NCI-H128 (cell line): ENCODE results near the gene ZFP92.

ENCODE experiments used
- DNase-seq: peaks from one replicate; lab custom pipeline; 2025; ENCODE audit not compliant: unreplicated experiment; lab: John Stamatoyannopoulos, UW

ZFP92 gene

DNA sequence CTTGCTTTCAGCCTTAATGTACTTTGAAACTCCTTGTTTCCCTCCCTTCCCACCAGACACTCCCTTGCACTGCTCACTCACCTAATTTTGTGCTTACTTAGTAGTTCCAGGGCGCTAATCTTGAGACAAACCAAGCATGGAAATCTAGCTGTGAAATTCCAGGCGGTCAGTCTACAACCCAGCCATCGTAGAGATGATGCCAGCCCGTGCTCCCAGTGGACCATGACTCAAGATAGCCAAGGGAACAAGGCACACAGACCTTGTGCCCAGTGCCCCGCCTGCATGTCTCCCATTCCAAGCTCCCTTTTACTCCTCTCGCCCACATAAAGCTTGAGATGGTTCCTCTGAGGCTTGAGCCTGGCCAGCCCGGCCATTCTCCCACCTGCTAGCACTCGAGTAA, 23.5 kb downstream of the ZFP92 start:
- no peak for DNase-seq

DNA sequence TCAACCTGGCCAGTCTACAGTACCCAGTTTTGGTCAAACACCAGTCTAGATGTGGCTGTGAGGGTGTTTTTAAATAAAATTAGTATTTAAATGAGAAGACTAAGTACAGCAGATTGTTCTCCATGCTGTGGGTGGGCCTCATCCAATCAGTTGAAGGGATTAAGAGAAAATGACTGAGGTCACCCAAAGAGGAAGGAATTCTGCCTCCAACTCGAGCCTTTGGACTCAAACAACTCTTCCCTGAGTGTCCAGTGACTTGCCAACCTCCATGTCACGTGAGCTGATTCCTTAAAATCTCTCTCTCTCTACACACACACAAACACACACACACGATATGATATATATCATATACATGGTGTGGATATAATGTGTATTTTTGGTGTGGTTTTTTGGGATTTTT, 24.6 kb downstream of the ZFP92 start:
- no peak for DNase-seq

DNA sequence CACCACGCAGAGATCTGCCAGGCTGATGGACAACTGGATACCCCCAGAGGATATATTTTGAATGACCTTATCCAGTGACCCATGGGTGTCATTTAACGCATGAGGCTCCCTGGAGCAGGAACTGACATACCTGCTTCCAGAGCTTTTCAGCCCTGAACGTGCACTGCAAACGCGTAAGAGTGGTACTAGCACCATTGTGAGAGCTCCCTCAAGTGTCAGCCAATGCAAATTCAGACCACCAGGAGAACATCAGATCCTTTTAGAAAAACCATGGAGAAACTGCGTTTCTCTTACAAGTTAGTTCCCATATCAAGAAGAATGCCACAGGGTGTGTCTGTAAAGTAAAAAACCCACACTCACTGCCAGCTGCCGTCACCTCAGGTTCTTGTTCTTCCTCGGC, 27.3 kb downstream of the ZFP92 start:
- DNase-seq, result no peak

DNA sequence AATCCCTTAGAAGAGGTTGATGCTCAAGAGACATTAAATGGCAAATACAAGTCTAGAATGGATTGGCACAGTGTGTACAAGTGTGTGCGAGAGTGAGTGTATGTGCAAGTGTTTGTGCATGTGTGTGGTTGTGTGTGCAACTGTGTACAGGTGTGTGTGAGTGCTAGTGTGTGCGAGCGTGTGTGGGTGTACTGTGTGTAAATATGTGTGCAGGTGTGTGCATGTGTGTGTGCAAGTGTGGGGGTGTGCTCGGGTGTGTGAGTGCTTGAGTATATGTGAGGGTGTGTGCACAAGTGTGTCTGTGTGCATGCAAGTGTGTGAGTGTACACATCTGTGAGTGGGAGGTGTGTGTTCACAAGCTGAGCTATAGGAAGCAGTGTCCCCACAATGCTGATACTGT, 28.7 kb downstream of the ZFP92 start:
- no peak for DNase-seq

DNA sequence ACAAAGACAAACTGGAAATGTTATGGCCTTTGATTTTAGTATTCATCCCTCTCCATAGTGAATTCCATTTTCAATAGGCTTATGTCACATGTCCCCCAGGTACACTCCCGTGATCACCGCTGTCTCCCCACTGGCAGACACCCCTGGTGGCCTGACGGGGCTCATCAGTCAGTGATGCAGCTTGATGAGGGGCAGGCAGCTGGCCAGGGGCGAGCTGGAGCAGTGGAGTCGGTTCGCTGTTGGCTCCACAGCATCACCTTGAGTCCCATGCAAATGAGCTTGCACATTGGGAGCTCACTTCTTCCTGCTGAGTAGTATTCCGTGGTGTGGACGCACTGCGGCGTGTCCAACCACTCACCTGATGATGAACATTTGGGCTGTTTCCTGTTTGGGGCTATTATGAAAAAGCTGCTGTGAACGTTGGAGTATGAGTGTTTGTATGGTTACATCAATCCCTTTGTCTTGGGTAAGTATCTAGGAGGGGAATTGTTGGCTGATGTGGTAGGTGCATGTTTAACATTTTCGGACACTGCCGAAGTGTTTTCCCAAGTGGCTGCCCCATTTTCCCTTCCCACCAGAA, 29.4 kb downstream of the ZFP92 start:
- no peak for DNase-seq

DNA sequence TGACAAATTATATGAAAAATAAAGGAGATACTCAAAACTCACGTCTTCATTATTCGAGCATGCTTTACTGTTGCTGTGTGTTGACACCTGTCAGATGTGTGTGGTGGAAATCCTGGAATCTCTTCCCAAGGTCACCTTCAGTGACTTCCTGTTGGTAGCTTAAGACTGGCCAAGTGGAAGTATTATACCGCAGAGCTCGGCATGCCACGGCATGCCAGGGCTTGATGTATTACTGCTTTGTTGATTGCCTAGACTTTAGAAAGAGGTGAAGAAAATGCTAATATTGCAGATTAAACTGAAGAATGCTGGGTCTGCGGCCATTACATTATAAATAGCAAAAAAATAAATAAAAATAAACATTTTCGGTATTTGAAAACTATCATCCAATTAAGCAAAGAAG, 30.0 kb downstream of the ZFP92 start:
- no peak for DNase-seq

DNA sequence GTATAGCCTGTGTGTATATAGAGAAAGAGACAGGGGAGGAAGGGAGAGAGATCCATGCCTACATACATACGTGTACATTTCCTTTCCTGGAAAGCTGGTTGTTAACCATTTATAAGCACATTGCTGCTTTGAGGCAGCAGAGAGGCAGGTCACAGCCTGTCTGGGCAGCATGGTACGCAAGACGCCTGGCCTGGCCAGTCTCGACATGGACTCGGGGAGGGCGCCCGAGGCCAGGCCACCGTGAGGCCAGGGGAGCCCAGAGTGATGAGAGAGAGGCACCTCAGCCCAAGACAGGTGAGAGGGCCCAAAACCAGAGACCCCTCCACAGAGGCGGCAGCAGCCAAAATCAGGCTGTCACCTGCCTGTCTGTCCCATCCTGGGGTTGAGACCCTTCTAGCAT, 30.7 kb downstream of the ZFP92 start:
- DNase-seq, result no peak

DNA sequence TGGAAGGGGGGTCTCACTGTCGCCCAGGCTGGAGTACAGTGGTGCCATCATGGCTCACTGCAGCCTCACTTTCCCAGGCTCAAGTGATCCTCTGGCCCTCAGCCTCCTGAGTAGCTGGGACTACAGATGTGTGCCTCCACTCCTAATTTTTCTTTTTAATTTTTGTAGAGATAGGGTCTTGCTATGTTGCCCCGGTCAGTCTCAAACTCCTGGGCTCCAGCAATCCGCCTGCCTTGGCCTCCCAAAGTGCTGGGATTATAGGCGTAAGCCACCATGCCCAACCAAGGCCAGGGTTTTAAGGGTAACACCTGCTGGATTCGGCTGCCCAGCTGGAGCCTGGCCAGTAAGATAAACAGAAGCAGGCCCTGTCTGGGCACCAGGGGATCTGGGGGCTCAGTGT, 31.2 kb downstream of the ZFP92 start:
- DNase-seq, result no peak

DNA sequence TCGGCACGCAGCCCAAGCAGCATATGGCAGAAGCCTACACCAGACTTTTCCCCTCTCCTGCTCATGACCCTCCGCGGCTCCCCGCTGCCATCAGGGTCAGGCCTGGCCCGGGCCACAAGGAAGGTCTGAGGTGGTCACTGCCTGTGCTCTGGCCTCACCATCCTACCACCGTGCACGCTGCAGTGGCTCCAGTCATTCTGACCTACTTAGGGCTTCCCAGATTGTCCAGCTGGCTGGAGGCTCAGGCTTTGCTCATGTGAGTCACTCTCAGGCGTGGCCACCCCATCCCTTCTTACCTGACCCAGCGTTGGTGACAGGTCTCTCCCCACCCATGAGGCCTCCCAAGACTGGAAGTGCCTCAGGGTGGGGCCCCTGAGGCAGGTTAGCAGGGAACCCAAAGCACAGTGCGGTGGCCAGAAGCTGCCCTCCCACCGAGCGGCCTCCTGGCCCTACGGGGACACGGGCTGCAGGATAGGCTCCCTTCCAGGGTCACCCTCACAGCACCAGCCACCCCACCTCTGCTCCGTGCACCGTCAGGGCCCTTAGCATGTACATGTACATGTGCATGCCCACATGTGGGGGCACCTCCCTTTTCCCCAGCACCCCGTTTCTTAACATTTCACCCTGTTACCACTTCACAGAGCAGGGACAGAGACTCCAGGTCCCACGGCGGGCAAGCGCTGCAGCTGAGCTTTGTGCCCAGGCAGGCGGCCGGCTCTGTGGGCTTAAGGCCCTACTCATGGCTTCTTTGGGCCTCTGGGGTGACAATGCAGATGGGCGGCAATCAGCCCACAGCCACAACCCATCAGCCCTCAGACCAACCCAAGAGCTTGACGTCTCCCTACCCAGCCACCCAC, 32.4 kb downstream of the ZFP92 start:
- DNase-seq, result no peak

DNA sequence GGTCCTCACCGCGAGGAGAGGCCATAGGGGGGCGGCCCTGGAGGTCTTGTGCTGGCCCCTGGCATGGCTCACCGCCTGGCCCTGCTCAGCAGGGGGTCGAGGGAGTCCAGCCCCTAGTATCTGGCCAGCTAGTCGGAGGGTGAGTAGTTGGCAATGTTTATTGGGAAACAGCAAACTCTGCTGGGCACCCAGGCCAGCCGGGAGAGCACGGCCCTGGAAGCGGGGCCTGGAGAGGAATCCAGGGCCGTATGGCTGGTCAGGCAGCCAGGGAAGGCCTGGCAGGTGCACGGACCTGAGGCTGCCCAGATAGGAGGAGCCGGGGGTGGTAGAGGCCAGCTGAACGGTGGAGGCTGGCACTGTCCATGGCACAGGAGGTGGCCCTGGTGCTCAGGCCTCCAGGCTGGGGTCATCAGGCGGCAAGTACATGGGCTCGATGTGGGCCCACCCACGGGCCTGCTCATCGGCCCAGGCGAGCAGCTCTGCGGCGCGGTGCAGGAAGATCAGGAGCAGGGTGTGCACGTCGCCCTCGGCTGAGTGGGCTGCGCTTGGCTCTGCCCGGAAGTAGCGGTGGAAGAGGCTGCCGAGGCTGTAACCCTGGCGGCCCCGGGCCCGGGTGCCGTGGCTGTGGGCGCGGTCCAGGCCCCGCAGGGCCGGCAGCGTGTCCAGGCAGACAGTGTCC, 33.2 kb downstream of the ZFP92 start:
- DNase-seq, result no peak

DNA sequence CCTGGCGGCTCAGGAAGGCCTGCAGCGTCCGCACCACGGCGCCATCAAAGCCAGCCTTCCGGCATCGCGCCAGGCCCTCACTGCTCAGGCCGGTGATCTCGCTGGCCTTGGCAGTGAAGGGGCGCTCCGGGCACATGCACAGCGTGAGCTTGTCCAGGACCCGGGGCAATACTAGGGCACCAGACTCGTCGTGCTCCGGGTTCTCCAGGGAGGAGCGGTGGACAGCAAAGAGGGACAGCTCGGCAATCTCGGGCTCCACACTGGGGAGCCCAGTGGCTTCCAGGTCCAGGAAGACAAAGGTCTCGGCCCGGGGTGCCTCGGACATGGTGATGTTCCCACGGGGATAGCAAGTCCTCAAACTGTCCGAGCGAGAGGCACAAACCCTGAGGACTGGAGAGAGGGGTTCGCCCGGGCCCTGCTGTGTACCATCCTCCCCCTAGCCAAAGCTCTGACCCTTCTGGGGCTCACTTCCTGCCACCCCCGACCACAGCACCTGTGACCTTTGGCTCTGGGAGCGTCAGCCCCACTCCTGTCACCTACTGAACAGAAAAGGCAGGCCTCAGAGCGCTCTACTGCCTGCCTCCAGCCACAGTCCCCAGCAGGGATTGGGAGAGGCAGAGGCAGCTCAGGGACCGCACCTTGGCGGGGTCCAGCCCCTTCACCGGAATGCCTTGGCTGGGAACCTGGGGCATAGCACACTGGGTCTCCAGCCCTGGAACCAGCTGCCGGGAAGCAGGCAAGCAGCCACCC, 34.0 kb downstream of the ZFP92 start:
- DNase-seq, result no peak

DNA sequence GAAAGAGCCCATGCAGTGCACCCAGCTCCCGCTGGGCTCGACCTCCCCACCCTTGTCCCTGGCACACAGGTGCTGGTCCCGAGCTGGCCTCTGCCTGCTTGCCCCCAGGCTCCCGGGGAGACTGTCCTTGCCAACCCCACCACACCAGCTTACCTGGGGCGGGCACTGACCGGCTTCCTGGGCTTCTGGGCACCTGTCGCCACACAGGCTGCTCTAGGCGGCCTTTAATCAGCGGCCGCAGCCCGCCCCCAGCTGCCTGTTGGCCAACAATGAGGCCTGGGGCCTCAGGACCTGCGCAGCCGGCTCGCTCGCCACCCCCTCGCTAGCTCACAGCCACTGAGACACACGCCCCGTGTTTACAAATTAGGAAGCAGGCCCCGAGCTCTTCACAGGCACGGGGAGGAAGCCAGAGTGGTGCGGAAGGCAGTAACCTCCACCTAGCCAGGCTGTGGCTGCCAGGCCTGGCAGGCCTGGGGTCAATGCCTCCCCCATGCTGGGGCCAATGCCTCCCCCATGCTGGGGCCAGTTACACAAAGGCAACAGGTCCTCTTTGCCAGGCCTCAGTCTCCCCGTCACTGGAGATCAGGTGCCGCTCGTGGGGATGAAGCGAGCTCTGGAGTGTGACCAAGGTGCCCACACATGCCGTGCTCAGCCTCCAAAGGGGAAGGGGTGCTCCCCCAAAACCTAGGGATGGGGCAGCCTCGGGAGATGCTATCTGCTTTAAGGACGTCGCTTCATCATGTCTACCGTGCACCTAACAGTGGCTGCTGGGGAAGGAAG, 34.8 kb downstream of the ZFP92 start, which contains the start of gene TREX2:
Gene TREX2 (minus strand): TSS at position 201 of the 780 bp plus-strand sequence. CDS start 626 bp downstream, outside the sequence.
- no peak for DNase-seq

DNA sequence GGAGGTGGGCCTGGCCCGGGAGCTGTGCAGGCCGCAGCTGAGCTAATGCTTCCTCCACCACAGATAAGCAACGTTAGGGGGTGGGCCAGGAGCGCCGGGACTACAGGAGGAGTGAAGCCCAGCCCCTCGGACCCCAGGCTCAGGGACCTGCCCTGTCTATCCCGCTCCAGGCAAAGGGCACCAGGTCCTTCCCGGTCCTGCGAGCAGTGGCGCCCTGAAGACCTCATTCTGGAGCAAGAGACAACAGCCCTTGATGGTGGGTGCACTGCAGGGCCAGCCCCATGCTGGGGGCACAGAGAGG, 35.3 kb downstream of the ZFP92 start:
- DNase-seq, result no peak

DNA sequence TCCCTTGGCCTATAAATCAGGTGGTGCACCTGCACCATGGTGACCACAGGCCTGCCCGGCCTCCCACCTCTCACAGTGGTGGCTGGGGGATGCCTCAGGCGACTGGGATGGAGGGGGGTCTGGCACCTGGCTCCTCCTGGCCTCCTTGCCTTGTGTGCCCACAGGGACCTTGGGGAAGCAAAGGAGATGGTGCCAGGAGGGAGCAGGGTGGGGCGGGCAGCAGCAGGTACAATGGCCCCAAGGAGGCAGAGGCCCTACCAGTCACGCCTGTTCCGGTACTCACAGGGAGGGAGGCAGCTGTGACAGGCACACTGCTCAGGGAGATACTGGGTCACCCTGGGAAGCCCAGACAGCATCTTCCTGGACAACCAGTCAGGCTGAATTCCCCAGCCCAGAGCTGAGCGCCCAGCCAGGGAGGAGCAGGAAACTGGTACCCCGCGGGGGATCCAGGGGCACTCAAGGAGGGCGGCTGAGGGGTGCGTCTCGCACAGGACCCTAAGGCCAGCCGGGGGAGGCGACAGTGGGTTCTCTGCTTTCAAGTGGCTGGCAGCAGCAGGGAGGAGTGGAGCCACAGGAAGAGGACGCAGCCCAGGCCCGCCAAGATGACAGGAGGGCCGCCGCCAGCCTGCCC, 35.8 kb downstream of the ZFP92 start:
- DNase-seq, result no peak

DNA sequence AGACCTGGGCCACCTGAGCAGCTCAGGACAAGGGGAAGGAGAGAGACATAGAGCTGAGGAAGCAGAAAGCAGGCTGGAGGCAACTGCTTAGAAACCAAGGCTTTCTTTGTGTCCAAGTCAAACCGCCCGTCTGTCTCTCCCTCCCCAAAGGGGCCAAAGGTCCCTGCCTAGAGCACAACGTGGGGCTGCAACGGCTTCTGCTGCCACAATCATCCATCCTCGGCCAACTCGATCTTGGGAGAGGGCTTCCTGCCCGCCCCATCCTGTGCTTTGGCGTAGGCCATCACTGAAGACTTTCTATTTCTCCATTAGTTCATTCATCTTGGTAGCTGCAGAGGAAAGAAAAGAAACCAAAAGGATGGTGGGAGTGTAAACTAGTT, 36.3 kb downstream of the ZFP92 start:
- DNase-seq, result no peak

DNA sequence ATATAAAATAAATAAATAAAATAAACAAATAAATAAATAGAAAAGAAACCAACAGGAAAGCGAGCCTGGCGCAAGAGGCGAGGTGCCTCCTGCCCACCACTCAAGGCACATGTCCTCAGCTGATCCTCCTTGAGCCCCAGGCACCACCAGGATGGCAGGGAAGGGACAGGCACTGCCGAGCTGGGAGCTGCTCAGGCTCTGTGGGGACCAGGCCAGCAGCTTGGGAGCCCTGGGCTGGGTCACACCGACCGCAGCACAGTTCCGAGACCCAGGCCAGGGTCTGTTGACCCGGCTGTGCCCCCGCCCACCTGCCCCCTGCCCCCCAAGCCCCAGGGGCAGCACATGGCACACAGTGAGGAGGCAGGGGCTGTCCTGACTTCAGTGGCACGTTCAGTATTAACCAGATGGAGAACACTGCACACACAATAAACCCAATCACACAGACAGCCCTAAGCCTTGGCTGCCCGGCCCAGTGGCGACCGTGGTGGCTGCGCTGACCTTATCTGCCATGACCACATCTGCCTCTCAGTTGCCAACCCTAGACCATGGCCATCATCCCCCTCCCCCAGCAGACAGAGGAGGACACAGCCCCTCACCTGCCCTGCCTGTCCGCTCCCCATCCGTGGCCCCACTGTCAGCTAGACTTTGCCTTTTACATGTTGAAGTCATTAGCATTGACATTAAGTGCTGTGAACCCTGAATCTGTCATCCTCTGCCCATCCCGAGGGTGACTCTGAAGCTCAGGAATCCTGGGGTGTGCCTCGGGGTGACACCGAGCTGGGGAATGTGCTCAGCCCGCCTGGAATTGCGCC, 37.5 kb downstream of the ZFP92 start:
- DNase-seq, result no peak

DNA sequence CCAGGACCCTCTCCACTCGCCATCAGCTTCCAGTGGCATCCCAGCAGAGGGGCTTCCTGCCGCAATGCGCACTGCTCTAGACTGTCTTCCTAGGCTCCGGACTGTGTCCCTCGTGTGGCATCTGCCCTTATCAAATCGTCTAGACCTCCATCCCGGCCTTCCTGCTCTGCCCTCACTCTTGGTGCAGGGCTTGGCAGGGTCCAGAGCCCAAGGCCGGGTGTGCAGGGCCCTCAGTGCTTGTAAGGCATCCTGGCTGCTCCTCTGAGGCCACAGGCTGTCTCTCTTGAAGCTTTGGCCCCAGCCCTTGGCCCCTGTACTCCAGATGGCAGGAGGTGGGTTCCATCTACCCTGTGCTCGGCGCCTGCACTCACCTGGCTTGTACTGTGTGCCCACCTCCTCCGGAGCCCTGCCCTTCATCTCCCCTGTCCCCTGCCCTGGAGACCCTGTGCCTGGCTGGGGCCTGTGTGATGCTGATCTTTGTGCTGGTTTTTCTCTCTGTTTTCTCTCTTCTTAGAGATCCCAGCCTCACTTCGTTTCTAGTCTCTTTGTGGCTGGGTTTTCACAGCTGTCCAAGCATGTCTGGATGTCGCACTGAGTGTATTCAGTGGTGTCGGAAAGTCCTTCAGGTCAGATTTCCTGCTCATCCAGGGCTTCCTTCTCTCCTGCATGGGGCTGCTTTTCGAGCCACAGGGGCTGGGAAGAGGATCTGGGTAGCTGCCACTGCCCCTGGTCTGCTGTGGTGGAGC, 38.3 kb downstream of the ZFP92 start:
- DNase-seq, result no peak

DNA sequence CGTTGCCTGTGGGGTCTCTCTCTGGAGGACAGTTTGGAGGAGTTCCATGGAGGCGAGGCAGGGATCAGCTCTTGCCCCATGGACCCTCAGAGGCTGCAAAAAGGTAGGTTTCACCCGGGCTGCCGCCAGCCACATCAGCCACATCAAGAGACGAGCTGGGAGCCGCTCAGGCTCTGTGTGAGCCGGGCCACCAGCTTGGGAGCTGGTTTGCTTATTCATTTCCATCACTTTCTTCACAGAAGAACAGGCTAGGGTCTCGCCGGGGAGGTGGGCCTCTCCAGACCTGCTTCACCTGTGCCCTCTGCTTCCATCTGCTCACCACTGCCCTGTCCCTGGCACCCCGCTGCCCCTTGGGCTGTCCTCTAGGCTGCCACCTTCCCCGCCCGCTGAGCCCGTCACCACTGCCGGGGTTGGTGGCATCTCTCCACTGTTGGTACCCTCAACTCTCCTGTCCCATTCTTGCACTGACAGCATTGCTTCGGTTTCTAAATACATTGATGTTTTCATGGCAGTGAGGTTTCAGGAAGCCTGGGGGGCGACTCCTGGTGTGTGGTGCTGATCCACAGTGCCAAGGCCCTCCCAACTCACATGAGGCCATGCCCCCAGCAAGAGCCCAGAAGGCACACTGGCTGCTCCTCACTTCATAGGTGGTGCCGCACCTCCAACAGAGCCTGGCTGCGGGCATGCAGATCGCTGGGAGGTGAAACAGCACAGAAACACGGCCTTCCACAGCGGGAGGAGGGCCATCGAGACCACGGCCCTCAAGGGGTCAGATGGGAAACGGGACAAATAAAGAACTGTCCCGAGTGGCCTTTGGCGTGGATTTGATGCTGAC, 39.1 kb downstream of the ZFP92 start:
- no peak for DNase-seq
